ENCODE results near the gene ORMDL3. TPM values are rescaled to one million over a fixed set of nuclear protein-coding genes. Genes with fewer than 3 reads are reported as not detected.
A peak's percentile ranks its signal among the peaks of the same experiment; 100 is the strongest.

Gene ORMDL3
- total and polyA plus RNA-seq, 2 donors = 67.6 to 170 TPM

- Histone ChIP-seq H3K4me1 (ENCODE audit: control insufficient read depth in 2 of 2, insufficient read depth in 2 of 2, low read length in 2 of 2) (peaks cover 23 to 39% of the 10 kb centered on the region in 2 donors), H3K27me3 (ENCODE audit: control insufficient read depth in 2 of 2, insufficient read depth in 1 of 2, low read length in 1 of 2) (no peaks in the 10 kb centered on the region), H3K4me3 (ENCODE audit: low read length in 2 of 2) (no peak overlapping the region), H3K27ac (ENCODE audit: low read depth in 1 of 2, low read length in 1 of 2) (no peak overlapping the region), H3K36me3 (ENCODE audit: control insufficient read depth in 2 of 2, insufficient read depth in 2 of 2, low read length in 1 of 2) (peaks cover 0 to 4% of the 10 kb centered on the region in 2 donors), H3K9me3 (ENCODE audit: control insufficient read depth in 2 of 2, insufficient read depth in 1 of 2, low read length in 1 of 2) (no peaks in the 10 kb centered on the region)
- WGBS = 95% methylated on average over 5 of the region's 5 CpGs
- DNase-seq (ENCODE audit: low read depth in 6 of 9, low spot score in 9 of 9) = no peak
These were observed 2.4 kb upstream of the ORMDL3 start for GRCh38 chr17:39929646-39930407.

- no peak for DNase-seq (ENCODE audit: low read depth in 6 of 9, low spot score in 9 of 9)
- H3K9me3 ChIP-seq (ENCODE audit: control insufficient read depth in 2 of 2, insufficient read depth in 1 of 2, low read length in 1 of 2) = no peaks in the 10 kb centered on the region
- H3K27ac ChIP-seq (ENCODE audit: low read depth in 1 of 2, low read length in 1 of 2) = peak overlapping the region in 1 of 2 donors; percentile 62
- H3K27me3 ChIP-seq (ENCODE audit: control insufficient read depth in 2 of 2, insufficient read depth in 1 of 2, low read length in 1 of 2) = no peaks in the 10 kb centered on the region
- H3K36me3 ChIP-seq (ENCODE audit: control insufficient read depth in 2 of 2, insufficient read depth in 2 of 2, low read length in 1 of 2) = peaks cover 4 to 12% of the 10 kb centered on the region in 2 donors
- peaks cover 31 to 46% of the 10 kb centered on the region in 2 donors for H3K4me1 ChIP-seq (ENCODE audit: control insufficient read depth in 2 of 2, insufficient read depth in 2 of 2, low read length in 2 of 2)
- H3K4me3 ChIP-seq (ENCODE audit: low read length in 2 of 2) = no peak overlapping the region
- WGBS = 90% methylated on average over 8 of the region's 8 CpGs
These were observed 1.7 kb upstream of the ORMDL3 start for GRCh38 chr17:39928858-39929645.

GRCh38 chr17:39927929-39928857, 792 bp upstream of the ORMDL3 start:
- Histone ChIP-seq H3K4me3 (ENCODE audit: low read length in 2 of 2) (peak overlapping the region; percentile 97), H3K36me3 (ENCODE audit: control insufficient read depth in 2 of 2, insufficient read depth in 2 of 2, low read length in 1 of 2) (peaks cover 13 to 20% of the 10 kb centered on the region in 2 donors), H3K9me3 (ENCODE audit: control insufficient read depth in 2 of 2, insufficient read depth in 1 of 2, low read length in 1 of 2) (no peaks in the 10 kb centered on the region), H3K27me3 (ENCODE audit: control insufficient read depth in 2 of 2, insufficient read depth in 1 of 2, low read length in 1 of 2) (no peaks in the 10 kb centered on the region), H3K27ac (ENCODE audit: low read depth in 1 of 2, low read length in 1 of 2) (peak overlapping the region; percentile 62 to 87), H3K4me1 (ENCODE audit: control insufficient read depth in 2 of 2, insufficient read depth in 2 of 2, low read length in 2 of 2) (peaks cover 36 to 49% of the 10 kb centered on the region in 2 donors)
- WGBS = 53% methylated on average over 17 of the region's 17 CpGs
- DNase-seq (ENCODE audit: low read depth in 6 of 9, low spot score in 9 of 9) = peak in 1 of 9 donors; percentile 38

- peaks cover 36 to 65% of the 10 kb centered on the region in 2 donors for H3K4me1 ChIP-seq (ENCODE audit: control insufficient read depth in 2 of 2, insufficient read depth in 2 of 2, low read length in 2 of 2)
- WGBS = under 1% methylated on average over 15 of the region's 15 CpGs
- peaks cover 29 to 36% of the 10 kb centered on the region in 2 donors for H3K36me3 ChIP-seq (ENCODE audit: control insufficient read depth in 2 of 2, insufficient read depth in 2 of 2, low read length in 1 of 2)
- H3K27ac ChIP-seq (ENCODE audit: low read depth in 1 of 2, low read length in 1 of 2) = peak overlapping the region; percentile 98
- peak overlapping the region; percentile 97 for H3K4me3 ChIP-seq (ENCODE audit: low read length in 2 of 2)
- no peaks in the 10 kb centered on the region for H3K9me3 ChIP-seq (ENCODE audit: control insufficient read depth in 2 of 2, insufficient read depth in 1 of 2, low read length in 1 of 2)
- H3K27me3 ChIP-seq (ENCODE audit: control insufficient read depth in 2 of 2, insufficient read depth in 1 of 2, low read length in 1 of 2) = no peaks in the 10 kb centered on the region
- peak in 7 of 9 donors; percentile 56 to 92 (median 79) for DNase-seq (ENCODE audit: low read depth in 6 of 9, low spot score in 9 of 9)
These were observed 757 bp downstream of the ORMDL3 start for GRCh38 chr17:39926588-39927100.

GRCh38 chr17:39926135-39926587, 1.2 kb downstream of the ORMDL3 start:
- Histone ChIP-seq H3K27me3 (ENCODE audit: control insufficient read depth in 2 of 2, insufficient read depth in 1 of 2, low read length in 1 of 2) (no peaks in the 10 kb centered on the region), H3K4me3 (ENCODE audit: low read length in 2 of 2) (peak overlapping the region; percentile 97), H3K4me1 (ENCODE audit: control insufficient read depth in 2 of 2, insufficient read depth in 2 of 2, low read length in 2 of 2) (peaks cover 36 to 70% of the 10 kb centered on the region in 2 donors), H3K27ac (ENCODE audit: low read depth in 1 of 2, low read length in 1 of 2) (peak overlapping the region; percentile 98), H3K36me3 (ENCODE audit: control insufficient read depth in 2 of 2, insufficient read depth in 2 of 2, low read length in 1 of 2) (peaks cover 33 to 41% of the 10 kb centered on the region in 2 donors), H3K9me3 (ENCODE audit: control insufficient read depth in 2 of 2, insufficient read depth in 1 of 2, low read length in 1 of 2) (peaks cover 0 to 3% of the 10 kb centered on the region in 2 donors)
- peak in 1 of 9 donors; percentile 26 for DNase-seq (ENCODE audit: low read depth in 6 of 9, low spot score in 9 of 9)
- 13% methylated on average over 4 of the region's 4 CpGs for WGBS

- Histone ChIP-seq H3K27me3 (ENCODE audit: control insufficient read depth in 2 of 2, insufficient read depth in 1 of 2, low read length in 1 of 2) (no peaks in the 10 kb centered on the region), H3K4me1 (ENCODE audit: control insufficient read depth in 2 of 2, insufficient read depth in 2 of 2, low read length in 2 of 2) (peaks cover 36 to 73% of the 10 kb centered on the region in 2 donors)
These were observed 1.9 kb downstream of the ORMDL3 start for GRCh38 chr17:39925282-39926134.

GRCh38 chr17:39924691-39925055, 2.7 kb downstream of the ORMDL3 start:
- WGBS = 90% methylated on average over 3 of the region's 3 CpGs
- H3K9me3 ChIP-seq (ENCODE audit: control insufficient read depth in 2 of 2, insufficient read depth in 1 of 2, low read length in 1 of 2) = peaks cover 0 to 4% of the 10 kb centered on the region in 2 donors
- peaks cover 48 to 55% of the 10 kb centered on the region in 2 donors for H3K36me3 ChIP-seq (ENCODE audit: control insufficient read depth in 2 of 2, insufficient read depth in 2 of 2, low read length in 1 of 2)
- peak overlapping the region; percentile 21 for H3K27ac ChIP-seq (ENCODE audit: low read depth in 1 of 2, low read length in 1 of 2)
- peak overlapping the region in 1 of 2 donors; percentile 97 for H3K4me3 ChIP-seq (ENCODE audit: low read length in 2 of 2)
- peaks cover 36 to 80% of the 10 kb centered on the region in 2 donors for H3K4me1 ChIP-seq (ENCODE audit: control insufficient read depth in 2 of 2, insufficient read depth in 2 of 2, low read length in 2 of 2)
- no peaks in the 10 kb centered on the region for H3K27me3 ChIP-seq (ENCODE audit: control insufficient read depth in 2 of 2, insufficient read depth in 1 of 2, low read length in 1 of 2)
- DNase-seq (ENCODE audit: low read depth in 6 of 9, low spot score in 9 of 9) = no peak

More at GRCh38 chr17:39925282-39926134, 1.9 kb downstream of the ORMDL3 start:
- peak overlapping the region; percentile 97 for H3K4me3 ChIP-seq (ENCODE audit: low read length in 2 of 2)
- peak in 1 of 9 donors; percentile 69 for DNase-seq (ENCODE audit: low read depth in 6 of 9, low spot score in 9 of 9)
- H3K27ac ChIP-seq (ENCODE audit: low read depth in 1 of 2, low read length in 1 of 2) = peak overlapping the region; percentile 98
- H3K9me3 ChIP-seq (ENCODE audit: control insufficient read depth in 2 of 2, insufficient read depth in 1 of 2, low read length in 1 of 2) = peaks cover 0 to 4% of the 10 kb centered on the region in 2 donors
- H3K36me3 ChIP-seq (ENCODE audit: control insufficient read depth in 2 of 2, insufficient read depth in 2 of 2, low read length in 1 of 2) = peaks cover 40 to 47% of the 10 kb centered on the region in 2 donors
- 65% methylated on average over 11 of the region's 11 CpGs for WGBS
